NCI-H1417 (cell line): ENCODE measurements around the gene TMEM176A.

Experiments
- DNase-seq, 3 experiments: peaks; one replicate each; lab custom pipeline; 2025; lab: John Stamatoyannopoulos, UW

TMEM176A gene

DNA sequence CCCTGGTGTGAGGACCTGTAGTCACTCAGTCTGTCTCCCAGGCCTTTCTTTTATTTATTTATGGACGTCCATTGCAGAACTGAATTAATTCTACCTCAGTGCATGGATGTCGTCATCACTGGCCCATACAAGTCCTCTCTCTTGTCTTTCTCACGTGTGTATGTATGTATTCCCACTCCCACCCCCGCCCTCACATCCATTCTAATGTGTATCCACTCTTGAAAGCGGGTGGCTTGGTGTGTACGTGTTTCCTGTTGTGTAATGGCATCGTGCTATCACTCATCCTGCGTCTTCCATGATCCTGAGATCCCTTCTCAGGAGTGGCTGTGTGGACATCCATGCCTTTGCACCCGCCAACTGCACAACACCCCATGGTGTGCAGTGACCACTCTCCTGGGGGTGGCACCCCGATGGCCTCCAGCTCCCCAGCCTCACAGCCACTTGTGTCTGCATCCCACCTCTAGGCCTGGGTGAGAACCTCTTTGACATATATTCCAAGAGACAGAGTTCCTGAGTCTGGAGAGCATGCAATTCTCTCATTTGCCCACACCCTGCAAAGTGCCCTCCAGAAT is 48.7 kb downstream of the TMEM176A start:
- DNase-seq, result no peak

GRCh38 chr7:150850273-150850672 is 49.7 kb downstream of the TMEM176A start:
- DNase-seq, result no peak

GRCh38 chr7:150851492-150852370 is 51.2 kb downstream of the TMEM176A start:
- no peak for DNase-seq

GRCh38 chr7:150852371-150852905 is 51.9 kb downstream of the TMEM176A start, which contains the start of gene AOC1:
Gene AOC1, plus strand, starts transcription at chr7:150852517. Its CDS starts 3,954 bp downstream, at chr7:150856471.
- no peak for DNase-seq

DNA sequence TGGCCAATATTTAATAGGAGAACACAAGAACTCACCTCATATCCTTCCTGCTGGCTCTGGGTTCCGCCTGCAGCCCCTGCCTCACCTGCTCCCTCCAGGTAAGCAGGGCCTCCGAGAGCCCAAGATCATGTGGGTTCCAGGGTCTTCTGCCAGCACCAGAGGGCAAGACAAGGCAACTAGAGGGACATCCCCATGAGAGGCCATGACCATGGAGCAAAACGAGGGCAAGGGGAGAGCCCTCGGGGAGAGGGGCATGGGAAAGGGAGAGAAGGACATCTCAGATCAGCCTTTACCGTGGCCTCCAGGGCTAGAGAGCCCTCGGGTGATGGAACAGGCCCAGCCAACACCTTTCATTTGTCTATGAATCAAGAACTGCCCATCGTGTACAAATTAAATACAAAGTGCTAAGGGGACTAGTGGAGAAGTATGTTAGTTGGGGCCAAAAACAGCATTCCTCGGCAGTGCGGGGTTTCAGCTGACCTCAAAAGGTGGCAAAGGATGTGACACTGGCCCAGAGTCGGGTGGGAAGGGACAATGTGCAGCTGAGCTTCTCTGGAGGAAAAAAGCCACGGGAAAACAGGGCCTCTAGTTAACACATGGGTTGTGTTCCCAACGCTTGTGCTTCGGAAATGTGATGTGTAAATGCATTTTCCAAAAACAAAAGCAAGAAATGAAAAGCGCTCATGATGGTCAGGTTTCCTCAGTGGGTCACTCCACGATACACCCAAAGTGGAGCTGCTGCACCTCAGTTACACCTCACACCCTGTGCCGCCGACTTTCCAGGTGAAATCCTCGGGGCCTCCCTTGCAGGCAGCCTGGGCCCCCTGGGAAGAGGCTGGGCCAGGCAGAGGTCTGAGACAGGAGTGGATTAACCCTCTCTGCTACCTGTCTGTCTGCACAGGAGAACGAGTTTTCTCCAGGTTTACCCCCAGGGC is 53.8 kb downstream of the TMEM176A start:
- no peak for DNase-seq
